ENCODE data around the gene MAB21L2.
"Not testable (repeated sequence)": the region's sequence is repeated elsewhere in the genome, so short reads cannot be mapped to it uniquely, and the experiment has no call there.

The MAB21L2 gene

DNA sequence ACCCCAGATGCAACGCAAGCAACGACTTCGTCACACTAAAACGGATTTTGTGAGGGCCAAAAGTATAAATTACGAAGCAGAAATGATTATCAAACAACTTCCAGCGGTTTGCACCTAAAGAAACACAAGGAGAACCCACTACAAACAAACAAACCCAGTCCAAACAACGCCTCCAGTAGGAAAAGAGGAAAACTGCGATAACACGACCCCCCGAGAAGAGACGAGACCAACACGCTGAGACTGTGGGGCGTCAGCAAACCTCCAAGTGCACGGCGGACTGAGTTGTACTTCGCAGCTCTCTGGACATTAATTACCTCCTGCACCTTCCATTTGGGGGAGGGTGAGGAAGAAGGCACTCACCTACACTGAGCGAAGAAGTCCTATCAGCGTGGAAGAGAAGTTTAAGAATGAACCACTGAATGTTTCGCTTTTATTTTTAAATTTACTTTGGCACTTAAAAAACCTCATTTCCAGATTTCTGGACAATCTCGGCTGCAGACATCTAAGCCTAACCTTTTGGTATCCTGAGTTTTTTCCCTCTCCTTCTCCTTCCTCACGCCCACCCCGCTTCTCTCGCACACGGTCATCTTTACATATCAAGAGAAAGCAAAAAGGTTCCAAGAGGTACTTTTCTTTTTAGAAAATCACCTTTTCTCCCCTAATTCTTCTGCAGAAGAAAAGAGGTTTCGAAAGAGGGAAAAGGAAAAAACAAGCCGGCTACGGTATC is at the start of gene MAB21L2:
Gene MAB21L2 (plus strand): TSS at position 6 of the 727 bp plus-strand sequence. CDS start 879 bp downstream, outside the sequence.
- H3K4me3 Mint-ChIP-seq, result no peak within 1 kb of the TSS
- peaks cover 0 to 6% of the 10 kb centered on the region in 2 donors for H3K9me3 Mint-ChIP-seq
- H3K27me3 Mint-ChIP-seq, result no peaks in the 10 kb centered on the region
- ATAC-seq (replicated peaks) (no peak), DNase-seq (no peak)
- peaks cover 44 to 58% of the 10 kb centered on the region in 2 donors for H3K36me3 Mint-ChIP-seq
- H3K4me1 Mint-ChIP-seq, result no peaks in the 10 kb centered on the region
- H3K27ac Mint-ChIP-seq, result no peak within 1 kb of the TSS

DNA sequence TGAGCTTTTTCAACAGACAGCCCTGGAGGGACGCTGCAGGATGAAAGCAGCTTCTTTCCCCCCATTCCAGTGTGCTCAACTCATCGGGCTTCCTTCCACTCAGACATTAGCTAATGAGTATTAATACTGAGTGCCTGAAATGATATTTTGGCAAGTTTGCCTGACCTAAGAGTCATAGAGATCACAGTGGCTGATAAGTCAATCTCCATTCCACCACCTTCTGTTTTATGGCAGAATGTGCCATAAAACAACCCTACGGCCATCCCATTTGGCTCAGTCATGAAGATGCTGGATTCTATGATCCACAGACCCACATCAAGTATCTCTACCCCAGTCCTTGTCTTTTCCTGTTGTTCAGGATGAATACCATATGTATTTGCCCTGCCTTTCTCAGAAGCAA is 48.3 kb upstream of the MAB21L2 start:
- H3K4me1 Mint-ChIP-seq, result no peaks in the 10 kb centered on the region
- H3K27ac Mint-ChIP-seq, result no peak overlapping the region
- no peaks in the 10 kb centered on the region for H3K27me3 Mint-ChIP-seq
- H3K9me3 Mint-ChIP-seq, result no peaks in the 10 kb centered on the region
- H3K4me3 Mint-ChIP-seq, result no peak overlapping the region
- H3K36me3 Mint-ChIP-seq, result peaks cover 5 to 17% of the 10 kb centered on the region in 2 donors
- no peak for DNase-seq
- no peak for ATAC-seq (replicated peaks)

DNA sequence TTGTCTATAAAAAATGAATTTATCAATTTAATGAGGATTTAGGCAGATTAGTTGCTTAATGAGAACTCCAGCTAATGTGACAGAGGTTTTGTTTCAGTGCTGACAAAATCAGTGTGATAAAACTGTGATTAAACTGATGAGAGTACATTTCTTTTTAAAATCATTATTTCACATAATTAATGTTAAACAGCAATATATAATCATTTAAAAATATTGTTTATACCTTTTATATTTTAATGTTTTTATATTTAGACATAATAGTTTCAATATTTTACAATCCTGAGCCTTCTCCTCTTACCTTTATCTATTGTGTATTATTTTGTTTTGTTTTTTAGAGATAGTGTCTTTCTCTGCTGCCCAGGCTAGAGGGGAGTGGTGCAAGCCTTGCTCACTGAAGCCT is 47.1 kb upstream of the MAB21L2 start:
- no peak overlapping the region for H3K4me3 Mint-ChIP-seq
- H3K27ac Mint-ChIP-seq, result no peak overlapping the region
- peaks cover 5 to 21% of the 10 kb centered on the region in 2 donors for H3K36me3 Mint-ChIP-seq
- H3K9me3 Mint-ChIP-seq, result no peaks in the 10 kb centered on the region
- no peaks in the 10 kb centered on the region for H3K27me3 Mint-ChIP-seq
- H3K4me1 Mint-ChIP-seq, result no peaks in the 10 kb centered on the region
- no peak for ATAC-seq (replicated peaks)
- no peak for DNase-seq

DNA sequence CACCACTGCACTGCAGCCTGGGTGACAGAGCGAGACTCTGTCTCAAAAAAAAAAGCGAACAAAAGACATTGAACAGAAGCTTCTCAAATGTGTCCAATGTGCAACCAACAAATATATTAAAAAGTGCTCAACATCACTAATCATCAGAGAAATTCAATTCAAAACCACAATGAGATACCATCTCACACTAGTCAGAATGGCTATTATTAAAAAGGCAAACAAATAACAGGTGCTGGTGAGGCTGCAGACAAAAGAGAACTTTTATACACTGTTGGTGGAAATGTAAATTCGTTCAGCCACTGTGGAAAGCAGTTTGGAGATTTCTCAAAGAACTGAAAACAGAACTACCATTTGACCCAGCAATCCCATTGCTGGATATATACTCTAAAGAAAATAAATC is 44.0 kb upstream of the MAB21L2 start:
- H3K36me3 Mint-ChIP-seq, result peaks cover 3 to 14% of the 10 kb centered on the region in 2 donors
- not testable (repeated sequence) for H3K9me3 Mint-ChIP-seq; H3K4me3 Mint-ChIP-seq; H3K27me3 Mint-ChIP-seq; ATAC-seq (replicated peaks); H3K4me1 Mint-ChIP-seq; DNase-seq; H3K27ac Mint-ChIP-seq

DNA sequence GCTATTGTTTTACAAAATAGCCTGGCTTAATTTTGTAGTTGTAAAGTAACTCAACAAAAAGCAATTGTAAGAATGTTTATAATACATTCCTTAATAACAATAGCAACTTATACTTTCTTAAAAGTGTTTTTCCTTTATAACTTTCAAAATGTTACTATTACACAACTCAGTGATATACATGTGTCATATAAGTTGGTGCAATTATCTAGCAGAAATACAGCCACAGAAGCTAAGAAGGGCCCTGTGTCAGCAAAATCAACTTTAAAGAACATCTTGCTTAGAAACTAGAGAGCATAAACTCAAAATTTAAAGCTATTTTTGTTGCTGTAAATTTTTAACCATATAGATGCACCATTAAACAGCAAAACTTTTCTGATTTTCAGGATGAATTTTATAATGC is 41.4 kb upstream of the MAB21L2 start:
- DNase-seq (no peak), ATAC-seq (replicated peaks) (no peak)
- peaks cover 1 to 17% of the 10 kb centered on the region in 2 donors for H3K36me3 Mint-ChIP-seq
- H3K9me3 Mint-ChIP-seq, result no peaks in the 10 kb centered on the region
- no peaks in the 10 kb centered on the region for H3K4me1 Mint-ChIP-seq
- H3K27ac Mint-ChIP-seq, result no peak overlapping the region
- no peak overlapping the region for H3K4me3 Mint-ChIP-seq
- H3K27me3 Mint-ChIP-seq, result no peaks in the 10 kb centered on the region

DNA sequence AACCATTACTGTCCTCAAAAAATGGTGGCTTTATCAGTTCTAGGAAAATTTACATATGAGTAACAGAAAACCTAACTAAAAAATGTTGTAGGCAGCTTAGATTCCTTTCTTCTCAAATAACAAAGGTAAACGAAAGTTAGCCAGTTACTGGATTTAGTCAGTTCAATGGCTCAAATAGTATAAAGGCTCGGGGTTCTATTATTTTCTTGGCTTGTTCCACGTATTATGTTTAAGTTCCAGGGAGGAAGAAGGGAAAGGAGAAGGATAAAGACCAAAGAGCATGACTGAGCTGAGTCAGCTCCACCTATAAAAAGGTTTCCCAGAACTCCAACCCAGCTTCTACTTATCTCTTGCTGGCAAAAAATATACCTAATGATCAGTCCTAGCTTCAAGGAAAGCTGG is 41.0 kb upstream of the MAB21L2 start:
- no peak for ATAC-seq (replicated peaks)
- Mint-ChIP-seq H3K4me3 (no peak overlapping the region), H3K27me3 (no peaks in the 10 kb centered on the region), H3K36me3 (peaks cover 1 to 17% of the 10 kb centered on the region in 2 donors), H3K9me3 (no peaks in the 10 kb centered on the region), H3K4me1 (no peaks in the 10 kb centered on the region), H3K27ac (no peak overlapping the region)
- no peak for DNase-seq

DNA sequence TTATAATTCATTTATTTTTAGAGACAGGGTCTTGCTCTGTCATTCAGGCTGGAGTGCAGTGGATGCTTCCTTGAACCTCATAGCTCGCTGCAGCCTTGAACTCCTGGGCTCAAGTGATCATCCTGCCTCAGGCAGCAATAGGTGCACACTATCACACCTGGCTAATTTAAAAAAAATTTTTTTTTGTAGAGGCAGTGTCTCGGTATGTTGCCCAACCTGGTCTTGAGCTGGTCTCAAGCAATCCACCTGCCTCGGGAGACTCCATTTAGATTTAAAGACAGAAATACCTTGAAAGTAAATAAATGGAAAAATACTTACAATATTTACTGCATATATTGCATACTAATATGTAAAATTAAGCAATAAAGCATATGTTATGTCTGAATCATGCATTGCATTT is 40.3 kb upstream of the MAB21L2 start:
- DNase-seq (no peak), ATAC-seq (replicated peaks) (no peak)
- H3K27ac Mint-ChIP-seq, result no peak overlapping the region
- peaks cover 1 to 17% of the 10 kb centered on the region in 2 donors for H3K36me3 Mint-ChIP-seq
- H3K27me3 Mint-ChIP-seq, result no peaks in the 10 kb centered on the region
- H3K4me1 Mint-ChIP-seq, result no peaks in the 10 kb centered on the region
- no peak overlapping the region for H3K4me3 Mint-ChIP-seq
- H3K9me3 Mint-ChIP-seq, result no peaks in the 10 kb centered on the region

DNA sequence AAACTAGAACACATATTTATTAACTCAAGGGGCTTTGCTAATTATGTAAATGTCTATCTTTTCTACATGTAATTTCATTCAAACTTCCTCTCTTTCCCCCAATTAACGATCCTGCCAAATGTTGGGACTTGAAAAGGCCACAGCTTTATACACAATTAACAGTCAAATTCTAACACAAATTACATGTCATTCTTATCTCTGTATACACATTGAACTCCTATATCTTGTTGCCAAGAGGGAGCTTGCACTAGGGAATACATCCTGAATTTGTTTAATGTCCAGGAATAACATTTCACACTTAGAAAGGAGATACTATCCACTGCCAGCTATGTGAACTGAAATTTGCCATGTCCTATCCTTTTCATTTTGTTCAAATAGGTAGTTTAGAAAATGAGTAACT is 38.9 kb upstream of the MAB21L2 start:
- H3K27me3 Mint-ChIP-seq, result no peaks in the 10 kb centered on the region
- H3K4me1 Mint-ChIP-seq, result no peaks in the 10 kb centered on the region
- ATAC-seq (replicated peaks) (no peak), DNase-seq (no peak)
- H3K4me3 Mint-ChIP-seq, result no peak overlapping the region
- peaks cover 4 to 11% of the 10 kb centered on the region in 2 donors for H3K36me3 Mint-ChIP-seq
- no peaks in the 10 kb centered on the region for H3K9me3 Mint-ChIP-seq
- H3K27ac Mint-ChIP-seq, result no peak overlapping the region

DNA sequence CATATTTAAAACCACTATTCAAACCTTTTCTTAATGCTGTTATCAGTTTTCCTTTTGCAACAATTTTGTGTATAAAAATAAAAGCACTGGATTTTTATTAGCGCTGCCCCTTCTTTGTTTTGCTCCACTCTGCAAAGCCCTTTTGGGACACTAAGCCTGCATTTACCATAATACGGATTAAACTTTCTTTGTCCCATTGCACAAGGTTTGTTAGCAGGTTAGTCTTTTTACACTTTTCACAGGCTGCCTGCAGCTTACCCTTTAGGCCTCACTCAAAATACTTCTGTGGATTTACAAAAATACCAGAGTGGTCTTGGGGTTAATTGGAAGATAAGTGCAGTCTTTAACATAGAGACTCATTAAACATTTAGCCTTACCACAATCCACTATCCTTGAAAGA is 35.7 kb upstream of the MAB21L2 start:
- ATAC-seq (replicated peaks) (no peak), DNase-seq (no peak)
- no peaks in the 10 kb centered on the region for H3K9me3 Mint-ChIP-seq
- H3K27ac Mint-ChIP-seq, result no peak overlapping the region
- H3K27me3 Mint-ChIP-seq, result no peaks in the 10 kb centered on the region
- H3K4me1 Mint-ChIP-seq, result no peaks in the 10 kb centered on the region
- H3K36me3 Mint-ChIP-seq, result peaks cover 2 to 4% of the 10 kb centered on the region in 2 donors
- H3K4me3 Mint-ChIP-seq, result no peak overlapping the region

DNA sequence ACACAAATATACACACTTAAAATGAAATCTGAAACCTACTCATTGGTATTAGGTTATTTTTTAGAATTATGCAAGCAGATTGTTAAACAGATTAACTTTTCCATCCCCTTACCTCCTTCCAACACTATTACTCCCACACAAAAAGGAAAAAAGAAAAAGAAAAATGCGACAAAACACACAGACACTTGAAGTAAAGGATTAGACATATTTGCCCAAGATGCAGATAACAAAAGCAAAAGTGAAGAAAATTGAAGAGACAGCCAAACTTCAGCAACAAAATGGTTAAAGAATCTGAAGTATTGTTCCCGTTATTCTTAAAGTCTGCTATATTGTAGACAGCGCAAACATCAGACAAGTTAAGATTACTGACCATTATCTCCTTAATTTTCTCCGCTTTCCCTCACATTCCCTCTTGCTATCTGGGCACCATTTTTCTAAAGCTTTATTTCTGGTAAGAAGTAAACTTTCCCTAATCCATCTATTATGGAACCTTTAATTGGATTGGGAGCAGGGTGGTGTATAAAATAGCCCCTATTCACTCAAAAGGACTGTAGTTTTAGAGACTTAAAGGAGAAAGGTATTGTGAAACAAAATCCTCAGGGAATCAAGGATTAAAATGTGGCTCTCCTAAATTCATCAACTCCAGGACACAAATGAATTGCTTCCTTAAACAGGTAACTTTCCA is 34.7 kb upstream of the MAB21L2 start:
- Mint-ChIP-seq H3K27me3 (no peaks in the 10 kb centered on the region), H3K36me3 (peaks cover 7 to 9% of the 10 kb centered on the region in 2 donors), H3K27ac (no peak overlapping the region), H3K9me3 (no peaks in the 10 kb centered on the region), H3K4me1 (no peaks in the 10 kb centered on the region), H3K4me3 (no peak overlapping the region)
- no peak for DNase-seq
- ATAC-seq (replicated peaks), result no peak

DNA sequence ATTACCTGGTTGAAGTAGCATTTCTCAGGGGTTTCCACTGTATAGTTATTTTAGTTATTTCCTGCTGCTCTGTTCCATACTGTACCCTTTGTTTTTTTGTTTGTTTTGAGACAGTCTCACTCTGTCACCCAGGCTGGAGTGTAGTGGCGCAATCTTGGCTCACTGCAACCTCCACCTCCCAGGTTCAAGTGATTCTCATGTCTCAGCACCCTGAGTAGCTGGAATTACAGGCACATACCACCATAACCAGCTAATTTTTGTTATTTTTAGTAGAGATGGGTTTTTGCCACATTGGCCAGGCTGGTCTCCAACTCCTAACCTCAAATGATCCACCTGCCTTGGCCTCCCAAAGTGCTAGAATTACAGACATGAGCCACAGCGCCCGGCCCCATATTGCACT is 24.1 kb upstream of the MAB21L2 start:
- H3K36me3 Mint-ChIP-seq, result peaks cover 12 to 36% of the 10 kb centered on the region in 2 donors
- ATAC-seq (replicated peaks); H3K4me1 Mint-ChIP-seq; H3K27me3 Mint-ChIP-seq; H3K4me3 Mint-ChIP-seq; DNase-seq; H3K9me3 Mint-ChIP-seq; H3K27ac Mint-ChIP-seq: not testable (repeated sequence)

DNA sequence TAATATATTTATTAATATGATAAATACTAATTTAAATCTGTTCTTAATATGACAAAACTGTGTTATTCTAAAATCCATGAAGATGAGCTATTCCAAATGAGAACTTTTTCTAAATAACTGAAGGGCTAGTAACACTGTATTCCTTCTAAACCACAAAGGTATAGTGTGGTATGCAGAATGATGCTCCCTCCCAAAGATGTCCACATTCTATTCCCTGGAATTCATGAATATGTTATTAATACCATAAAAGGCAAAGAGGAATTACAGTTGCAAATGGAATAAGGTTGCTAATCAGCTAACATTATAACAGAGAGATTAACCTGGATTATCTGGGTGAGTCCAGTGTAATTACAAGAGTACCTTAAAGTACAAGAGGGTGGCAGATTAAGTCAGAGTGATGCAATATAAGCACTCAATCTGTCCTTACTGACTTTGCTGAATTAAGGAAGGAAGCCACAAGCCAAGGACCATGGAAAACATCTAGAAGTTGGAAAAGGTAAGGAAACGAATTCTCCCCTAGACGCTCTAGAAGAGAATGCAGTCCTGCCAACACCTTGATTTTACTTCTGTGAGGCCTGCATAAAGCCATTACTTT is 20.7 kb upstream of the MAB21L2 start:
- Mint-ChIP-seq H3K4me1 (no peaks in the 10 kb centered on the region), H3K9me3 (peaks cover 7 to 8% of the 10 kb centered on the region in 2 donors), H3K27me3 (no peaks in the 10 kb centered on the region), H3K27ac (no peak overlapping the region), H3K4me3 (no peak overlapping the region), H3K36me3 (peaks cover 13 to 33% of the 10 kb centered on the region in 2 donors)
- ATAC-seq (replicated peaks), result no peak
- no peak for DNase-seq

DNA sequence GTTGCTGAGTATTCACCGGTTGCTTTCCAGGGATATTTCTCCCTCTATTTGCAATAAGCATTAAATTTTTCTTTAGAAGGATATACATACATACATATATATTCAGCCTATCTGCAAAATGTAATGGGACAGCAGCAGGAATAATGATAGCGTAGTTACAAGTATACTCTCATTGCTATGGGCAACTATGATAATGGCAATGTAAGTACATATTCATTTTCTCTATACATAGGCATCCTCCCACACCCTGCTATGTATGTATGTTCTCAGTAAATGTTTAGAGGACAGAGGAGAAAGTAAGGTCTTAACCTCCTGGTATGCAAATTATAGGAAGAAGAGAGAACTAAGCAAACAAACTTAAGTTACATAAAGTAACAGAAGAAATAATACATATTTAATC is 19.7 kb upstream of the MAB21L2 start:
- Mint-ChIP-seq H3K4me1 (no peaks in the 10 kb centered on the region), H3K27ac (no peak overlapping the region), H3K27me3 (no peaks in the 10 kb centered on the region), H3K36me3 (peaks cover 15 to 31% of the 10 kb centered on the region in 2 donors), H3K4me3 (no peak overlapping the region), H3K9me3 (peaks cover 7 to 8% of the 10 kb centered on the region in 2 donors)
- ATAC-seq (replicated peaks), result no peak
- no peak for DNase-seq

DNA sequence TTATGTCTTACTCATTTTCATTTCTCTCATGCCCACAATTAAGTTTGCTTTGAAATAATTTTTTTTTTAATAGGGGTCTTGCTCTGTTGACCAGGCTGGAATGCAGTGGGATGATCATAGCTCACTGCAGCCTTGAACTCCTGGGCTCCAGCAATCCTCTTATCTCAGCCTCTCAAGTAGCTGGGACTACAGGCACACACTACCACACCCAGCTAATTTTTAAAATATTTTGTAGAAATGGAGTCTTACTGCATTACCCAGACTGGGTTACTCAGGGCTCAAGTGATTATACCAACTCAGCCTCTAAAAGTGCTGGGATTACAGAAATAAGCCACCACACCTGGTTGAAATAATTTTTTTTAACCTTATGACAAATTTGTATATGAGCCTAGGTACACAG is 19.2 kb upstream of the MAB21L2 start:
- no peak overlapping the region for H3K27ac Mint-ChIP-seq
- H3K4me1 Mint-ChIP-seq, result no peaks in the 10 kb centered on the region
- H3K4me3 Mint-ChIP-seq, result no peak overlapping the region
- H3K9me3 Mint-ChIP-seq, result peaks cover 7 to 8% of the 10 kb centered on the region in 2 donors
- no peaks in the 10 kb centered on the region for H3K27me3 Mint-ChIP-seq
- DNase-seq (no peak), ATAC-seq (replicated peaks) (no peak)
- H3K36me3 Mint-ChIP-seq, result peaks cover 16 to 30% of the 10 kb centered on the region in 2 donors

DNA sequence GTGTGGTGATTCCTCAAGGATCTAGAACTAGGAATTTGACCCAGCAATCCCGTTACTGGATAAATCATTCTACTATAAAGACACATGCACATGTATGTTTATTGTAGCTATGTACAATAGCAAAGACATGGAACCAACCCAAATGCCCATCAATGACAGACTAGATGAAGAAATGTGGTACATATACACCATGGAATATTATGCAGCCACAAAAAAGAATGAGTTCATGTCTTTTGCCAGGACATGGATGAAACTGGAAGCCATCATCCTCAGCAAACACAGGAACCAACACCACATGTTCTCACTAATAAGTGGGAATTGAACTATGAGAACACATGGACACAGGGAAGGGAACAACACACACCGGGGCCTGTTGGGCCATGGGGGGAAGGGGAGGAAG is 17.0 kb upstream of the MAB21L2 start:
- H3K4me1 Mint-ChIP-seq; H3K27ac Mint-ChIP-seq; DNase-seq; ATAC-seq (replicated peaks); H3K4me3 Mint-ChIP-seq; H3K27me3 Mint-ChIP-seq; H3K9me3 Mint-ChIP-seq: not testable (repeated sequence)
- peaks cover 20 to 33% of the 10 kb centered on the region in 2 donors for H3K36me3 Mint-ChIP-seq

Data from stimulated activated naive B cell treated with anti-CD40 and anti-IgM and Interleukin-4, amounts not matched to agents 10 μg/mL and 1 μg/mL and 100 μg/mL, for 72 hours (primary cell).